ENCODE data around the gene GAPDHS.

- TF ChIP-seq, protein P1, sequence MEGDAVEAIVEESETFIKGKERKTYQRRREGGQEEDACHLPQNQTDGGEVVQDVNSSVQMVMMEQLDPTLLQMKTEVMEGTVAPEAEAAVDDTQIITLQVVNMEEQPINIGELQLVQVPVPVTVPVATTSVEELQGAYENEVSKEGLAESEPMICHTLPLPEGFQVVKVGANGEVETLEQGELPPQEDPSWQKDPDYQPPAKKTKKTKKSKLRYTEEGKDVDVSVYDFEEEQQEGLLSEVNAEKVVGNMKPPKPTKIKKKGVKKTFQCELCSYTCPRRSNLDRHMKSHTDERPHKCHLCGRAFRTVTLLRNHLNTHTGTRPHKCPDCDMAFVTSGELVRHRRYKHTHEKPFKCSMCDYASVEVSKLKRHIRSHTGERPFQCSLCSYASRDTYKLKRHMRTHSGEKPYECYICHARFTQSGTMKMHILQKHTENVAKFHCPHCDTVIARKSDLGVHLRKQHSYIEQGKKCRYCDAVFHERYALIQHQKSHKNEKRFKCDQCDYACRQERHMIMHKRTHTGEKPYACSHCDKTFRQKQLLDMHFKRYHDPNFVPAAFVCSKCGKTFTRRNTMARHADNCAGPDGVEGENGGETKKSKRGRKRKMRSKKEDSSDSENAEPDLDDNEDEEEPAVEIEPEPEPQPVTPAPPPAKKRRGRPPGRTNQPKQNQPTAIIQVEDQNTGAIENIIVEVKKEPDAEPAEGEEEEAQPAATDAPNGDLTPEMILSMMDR (IDR thresholded peaks at IDR 0.05): no peak
- TF ChIP-seq EZH2 (IDR thresholded peaks at IDR 0.05; ENCODE audit: borderline replicate concordance, insufficient read depth, low read depth, low read length, poor library complexity, severe bottlenecking): no peak
Measured at GRCh38 chr19:35534803-35535480, 1.7 kb downstream of the GAPDHS start.

Measured in B cell (primary cell).